Endothelial cell of umbilical vein (primary cell): ENCODE measurements around the gene SLC38A8. TPM values are rescaled to one million over a fixed set of nuclear protein-coding genes. Genes with fewer than 3 reads are reported as not detected.

Source experiments
- BruUV-seq: library from RNA; stranded (reverse); fragments of 400-500 nt; replicated peaks from 2 replicates; lab custom pipeline; 2021; lab: Mats Ljungman, UMichigan
- CTCF ChIA-PET: fragments of 300-600, 350-600 bp; sonication (Branson Sonifier 250); formaldehyde crosslinking; loops from one replicate; lab custom pipeline; 2021; ENCODE audit warnings: antibody characterized with exemption, inconsistent platforms; lab: Charles Lee
- POLR2A ChIA-PET: fragments of 300-600, 350-600 bp; sonication (Branson Sonifier 250); formaldehyde crosslinking; loops from one replicate; lab custom pipeline; 2021; ENCODE audit warnings: antibody characterized with exemption, inconsistent platforms; lab: Charles Lee
- DNase-seq: peaks from one replicate; pipeline ENCODE4 v3.0.0-alpha.2; 2011; ENCODE audit warnings: low read depth, low spot score
- FAIRE-seq: peaks from 2 replicates; lab custom pipeline; 2011; peaks lifted over from hg19 to GRCh38; lab: Jason Lieb, UNC
- H2AFZ ChIP-seq: 2 replicates; pipeline ENCODE4 v1.6.0; 2012; ENCODE audit warnings: low read depth, low read length, control low read depth, inconsistent platforms
- H3K27ac ChIP-seq: 2 replicates; pipeline ENCODE4 v1.5.1; 2011; ENCODE audit warnings: low read depth, mild to moderate bottlenecking, control low read depth, low read length, moderate library complexity; ENCODE audit not compliant: insufficient read depth
- H3K27me3 ChIP-seq, 2 experiments: 2 replicates each; pipeline versions ENCODE4 v1.6.0 to v1.6.1; 2011; ENCODE audit warnings: low read length in 2 of 2, mixed read lengths in 1 of 2; ENCODE audit not compliant: control insufficient read depth in 2 of 2, insufficient read depth in 2 of 2
- H3K36me3 ChIP-seq, 2 experiments: 2 replicates in 1 of 2; 3 replicates in 1 of 2; pipeline ENCODE4 v1.5.1; 2011; ENCODE audit warnings: low read length in 2 of 2, mild to moderate bottlenecking in 1 of 2, moderate library complexity in 1 of 2; ENCODE audit not compliant: control insufficient read depth in 2 of 2, insufficient read depth in 2 of 2; ENCODE audit errors: extremely low read depth in 1 of 2
- H3K4me1 ChIP-seq: 3 replicates; pipeline ENCODE4 v1.5.1; 2011; ENCODE audit warnings: mild to moderate bottlenecking, low read length; ENCODE audit not compliant: control insufficient read depth, insufficient read depth; ENCODE audit errors: extremely low read depth
- H3K4me2 ChIP-seq: 2 replicates; pipeline ENCODE4 v1.6.1; 2011; ENCODE audit warnings: low read length, control low read depth, mixed read lengths; ENCODE audit not compliant: insufficient read depth
- H3K4me3 ChIP-seq, 3 experiments: fragments of 200-600 bp in 1 of 3; sonication (generic), shearing (Covaris generic) in 1 of 3; replicated peaks in 1 of 3; 2 replicates each; pipeline ENCODE4 v1.5.1; 2011 to 2016; ENCODE audit warnings: control low read depth in 3 of 3, low read length in 3 of 3, mild to moderate bottlenecking in 2 of 3, inconsistent platforms in 1 of 3, low read depth in 1 of 3, moderate library complexity in 1 of 3; ENCODE audit not compliant: insufficient read depth in 1 of 3
- H3K79me2 ChIP-seq: 2 replicates; pipeline ENCODE4 v1.6.0; 2012; ENCODE audit warnings: low read length, inconsistent platforms; ENCODE audit not compliant: control insufficient read depth, insufficient read depth
- H3K9ac ChIP-seq: replicated peaks from 2 replicates; pipeline ENCODE3; 2011; ENCODE audit warnings: low read length, control low read depth; ENCODE audit not compliant: insufficient read depth; ENCODE audit errors: extremely low read depth
- H3K9me1 ChIP-seq: replicated peaks from 3 replicates; pipeline ENCODE4 v1.6.0; 2011; ENCODE audit warnings: mild to moderate bottlenecking, low read length; ENCODE audit not compliant: control insufficient read depth, insufficient read depth; ENCODE audit errors: extremely low read depth
- H3K9me3 ChIP-seq: replicated peaks from 2 replicates; pipeline ENCODE4 v1.5.1; 2012; ENCODE audit warnings: low read length, inconsistent platforms; ENCODE audit not compliant: control insufficient read depth, insufficient read depth
- H4K20me1 ChIP-seq: replicated peaks from 2 replicates; pipeline ENCODE3; 2011; ENCODE audit warnings: mild to moderate bottlenecking, low read length; ENCODE audit not compliant: control insufficient read depth, insufficient read depth; ENCODE audit errors: extremely low read depth
- CTCF ChIP-seq, 2 donors: IDR thresholded peaks; 1 replicate in 1 of 2; 2 replicates in 1 of 2; pipeline ENCODE4 v1.5.1; 2011; ENCODE audit warnings: low read length in 2 of 2, mild to moderate bottlenecking in 2 of 2, moderate library complexity in 2 of 2, control low read depth in 1 of 2, inconsistent platforms in 1 of 2, low read depth in 1 of 2; ENCODE audit not compliant: insufficient read depth in 1 of 2; ENCODE audit errors: extremely low read depth in 1 of 2
- EZH2 ChIP-seq: IDR thresholded peaks from 2 replicates; pipeline ENCODE4 v1.6.1; 2012; ENCODE audit warnings: borderline replicate concordance, low read depth, mild to moderate bottlenecking, moderate library complexity, low read length, inconsistent platforms; ENCODE audit not compliant: severe bottlenecking
- FOS ChIP-seq: IDR thresholded peaks from 2 replicates; pipeline ENCODE4 v1.6.1; 2011; ENCODE audit warnings: mild to moderate bottlenecking, low read length, moderate library complexity, borderline replicate concordance; ENCODE audit not compliant: insufficient read depth
- GATA2 ChIP-seq: IDR thresholded peaks from 2 replicates; pipeline ENCODE4 v1.7.0; 2011; ENCODE audit warnings: low read depth, mild to moderate bottlenecking, moderate library complexity, mixed read lengths, low read length; ENCODE audit not compliant: insufficient read length, insufficient read depth
- JUN ChIP-seq: IDR thresholded peaks from 2 replicates; pipeline ENCODE4 v1.6.1; 2011; ENCODE audit warnings: borderline replicate concordance, low read depth; ENCODE audit not compliant: insufficient read length, insufficient read depth
- MAX ChIP-seq: IDR thresholded peaks from 2 replicates; pipeline ENCODE4 v1.6.1; 2011; ENCODE audit not compliant: insufficient read depth, insufficient read length
- MYC ChIP-seq: IDR thresholded peaks from one replicate; pipeline ENCODE4 v1.6.1; 2011; ENCODE audit warnings: mild to moderate bottlenecking, low read depth, low read length
- POLR2A ChIP-seq: IDR thresholded peaks from 2 replicates; pipeline ENCODE4 v1.6.1; 2012; ENCODE audit warnings: low read depth, mild to moderate bottlenecking, control low read depth, low read length
- POLR2AphosphoS5 ChIP-seq: IDR thresholded peaks from 2 replicates; pipeline ENCODE4 v1.6.1; 2012; ENCODE audit warnings: low read depth, mild to moderate bottlenecking, control low read depth, low read length, moderate library complexity; ENCODE audit not compliant: insufficient read depth
- dilution Hi-C: fragments of 300-500 bp; cut with MboI; formaldehyde crosslinking; loops from one replicate; pipeline ENCODE4 v1.15.0; 2019; ENCODE audit warnings: low sequenced_read_pairs; ENCODE audit not compliant: extremely low pct_ligation_motif_present
- intact Hi-C: fragments of 100-400 bp; cut with micrococcal nuclease; formaldehyde crosslinking; loops from one replicate; pipeline ENCODE4 v1.10.0; 2022
- polyA plus RNA-seq, 4 experiments: library from polyadenylated mRNA; depleted of rRNA in 3 of 4; stranded (reverse) in 3 of 4; unstranded in 1 of 4; fragments of >200 nt; gene quantifications; 2 replicates each; pipeline versions ENCODE4 v1.2.1 to v1.2.3, GENCODE V29; 2011 to 2012; ENCODE audit warnings: missing spikeins in 1 of 4
- total RNA-seq: library from RNA; stranded (reverse); gene quantifications from 2 replicates; pipeline ENCODE4 v1.2.3, GENCODE V29; 2021

SLC38A8 gene
- total and polyA plus RNA-seq, 2 donors (not counting 3 experiments of a cell fraction or from before 2014, with no cell fraction given): not detected

GRCh38 chr16:83977056-83977815 is 65.4 kb downstream of the SLC38A8 start:
- Histone ChIP-seq H3K9me3 (no peaks in the 10 kb centered on the region), H4K20me1 (no peaks in the 10 kb centered on the region), H3K9ac (no peak overlapping the region), H3K9me1 (no peaks in the 10 kb centered on the region), H3K27ac (no peak overlapping the region), H3K4me1 (no peaks in the 10 kb centered on the region), H2AFZ (no peak overlapping the region), H3K4me2 (no peak overlapping the region), H3K27me3 (no peaks in the 10 kb centered on the region), H3K36me3 (no peaks in the 10 kb centered on the region), H3K4me3 (no peak overlapping the region), H3K79me2 (no peaks in the 10 kb centered on the region)
- FAIRE-seq (no peak), DNase-seq (no peak)
- dilution Hi-C loops: no loop called here
- BruUV-seq: no TSS peak
- CTCF ChIA-PET: interaction anchor here (0.9 to 1.6 kb wide), 5 partner anchors 21 to 89 kb away, joined by 3 to 8 read pairs (median 4); no protein-coding TSS in a partner anchor
- no peak for TF ChIP-seq POLR2A
- TF ChIP-seq JUN: no peak
- TF ChIP-seq EZH2: no peak
- TF ChIP-seq FOS: no peak
- no peak for TF ChIP-seq POLR2AphosphoS5
- no peak for TF ChIP-seq GATA2
- TF ChIP-seq MAX: no peak
- TF ChIP-seq MYC: no peak
- no peak for TF ChIP-seq CTCF (IDR thresholded peaks at IDR 0.05; ENCODE audit: extremely low read depth in 1 of 2, insufficient read depth in 1 of 2, low read depth in 1 of 2, low read length in 2 of 2)
- intact Hi-C loops: no loop called here
- POLR2A ChIA-PET: no interaction called here
